Panc1 (cell line): ENCODE data around the gene CASR. TPM values are rescaled to one million over a fixed set of nuclear protein-coding genes. Genes with fewer than 3 reads are reported as not detected.

Source experiments
- ATAC-seq: fragments of 200-7000 bp; cut with Tn5 transposase; 2 replicates; pipeline ENCODE4 v1.9.1; 2020; ENCODE audit warnings: mild to moderate bottlenecking, moderate library complexity
- BruUV-seq: library from RNA; stranded (reverse); fragments of 400-500 nt; replicated peaks from 2 replicates; lab custom pipeline; 2021; lab: Mats Ljungman, UMichigan
- CTCF ChIA-PET: fragments of 300-600 bp; sonication (Branson Sonifier 250); formaldehyde crosslinking; loops from one replicate; lab custom pipeline; 2022; ENCODE audit warnings: antibody characterized with exemption; lab: Charles Lee
- POLR2A ChIA-PET: fragments of 300-600 bp; sonication (Branson Sonifier 250); formaldehyde crosslinking; loops from one replicate; lab custom pipeline; 2022; ENCODE audit warnings: antibody characterized with exemption; lab: Charles Lee
- DNase-seq: peaks from one replicate; pipeline ENCODE4 v3.0.0-alpha.2; 2010; ENCODE audit warnings: low read depth, low spot score
- H3K27ac ChIP-seq: 2 replicates; pipeline ENCODE4 v1.5.1; 2011; ENCODE audit warnings: mild to moderate bottlenecking, low read length, inconsistent platforms
- H3K27me3 ChIP-seq: fragments of 200-500 bp; sonication (Bioruptor generic); 2 replicates; pipeline ENCODE4 v1.6.0; 2014; ENCODE audit warnings: low read length, inconsistent platforms; ENCODE audit not compliant: control insufficient read depth, insufficient read depth
- H3K36me3 ChIP-seq: fragments of 200-500 bp; sonication (Bioruptor generic); 2 replicates; pipeline ENCODE4 v1.5.1; 2014; ENCODE audit warnings: inconsistent platforms, mild to moderate bottlenecking, low read length, moderate library complexity; ENCODE audit not compliant: control insufficient read depth, insufficient read depth
- H3K4me1 ChIP-seq: 2 replicates; pipeline ENCODE4 v1.5.1; 2011; ENCODE audit warnings: inconsistent platforms, mild to moderate bottlenecking, low read length, moderate library complexity; ENCODE audit not compliant: control insufficient read depth, insufficient read depth
- H3K4me3 ChIP-seq, 2 experiments: 2 replicates each; pipeline ENCODE4 v1.5.1; 2011 to 2012; ENCODE audit warnings: low read depth in 2 of 2, low read length in 2 of 2, mild to moderate bottlenecking in 2 of 2, inconsistent platforms in 1 of 2, moderate library complexity in 1 of 2
- H3K9me3 ChIP-seq: fragments of 200-500 bp; sonication (Bioruptor generic); 2 replicates; pipeline ENCODE4 v1.5.1; 2014; ENCODE audit warnings: low read depth, mild to moderate bottlenecking, inconsistent platforms, low read length, moderate library complexity; ENCODE audit not compliant: control insufficient read depth, insufficient read depth
- POLR2AphosphoS5 ChIP-seq: IDR thresholded peaks from 2 replicates; pipeline ENCODE4 v1.6.1; 2012; ENCODE audit warnings: mild to moderate bottlenecking, low read depth, low read length, moderate library complexity
- REST ChIP-seq, 2 experiments: IDR thresholded peaks; 2 replicates each; pipeline ENCODE4 v1.6.1; 2011 to 2012; ENCODE audit warnings: low read depth in 2 of 2, control low read depth in 1 of 2, low read length in 1 of 2, mild to moderate bottlenecking in 1 of 2, moderate library complexity in 1 of 2; ENCODE audit not compliant: insufficient read depth in 1 of 2
- SIN3A ChIP-seq: IDR thresholded peaks from 2 replicates; pipeline ENCODE4 v1.6.1; 2012; ENCODE audit warnings: low read depth, mild to moderate bottlenecking, low read length, moderate library complexity, borderline replicate concordance; ENCODE audit not compliant: insufficient read depth
- TCF7L2 ChIP-seq: IDR thresholded peaks from 2 replicates; pipeline ENCODE4 v1.6.1; 2011; ENCODE audit warnings: mild to moderate bottlenecking, low read depth, low read length, inconsistent platforms
- in situ Hi-C: cut with HindIII; loops from 2 replicates; pipeline ENCODE4 v1.10.0; 2016; ENCODE audit warnings: low sequenced_read_pairs, low pct_unique_long_range_greater_than_20kb
- intact Hi-C: fragments of 100-400 bp; cut with micrococcal nuclease; formaldehyde crosslinking; loops from one replicate; pipeline ENCODE4 v1.10.0; 2022; ENCODE audit not compliant: unreplicated experiment
- total RNA-seq: library from RNA; stranded (reverse); gene quantifications from one replicate; pipeline ENCODE4 v1.2.1, GENCODE V29; 2021; ENCODE audit not compliant: unreplicated experiment
- TF ChIP-seq, protein P1 (sequence below): fragments of 450-650 bp; IDR thresholded peaks from 2 replicates; pipeline ENCODE4 v1.5.1; 2017; ENCODE audit warnings: mild to moderate bottlenecking

The CASR gene
- total RNA-seq, 1 experiment from 2014 or later, result not detected

DNA sequence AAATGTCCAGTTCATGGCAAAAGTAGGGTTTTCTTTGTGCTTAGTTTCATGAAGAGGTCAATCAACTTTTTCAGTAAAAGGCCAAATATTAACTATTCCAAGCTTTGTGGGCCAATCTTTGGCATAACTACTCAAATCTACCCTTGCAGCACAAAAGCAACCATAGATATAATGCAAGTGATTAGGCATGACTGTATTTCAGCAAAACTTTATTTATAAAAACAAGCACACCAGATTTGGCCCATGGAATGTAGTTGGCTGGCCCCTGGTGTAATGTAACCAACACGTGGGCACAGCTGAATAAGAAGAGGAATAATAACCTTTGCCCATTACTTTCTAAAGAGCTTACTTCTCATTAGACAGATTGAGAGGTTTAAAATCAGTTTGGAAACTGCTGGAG, 50.6 kb downstream of the CASR start:
- peaks cover 29% of the 10 kb centered on the region for H3K27me3 ChIP-seq
- ATAC-seq (no peak), DNase-seq (no peak)
- CTCF ChIA-PET, result no interaction called here
- no peaks in the 10 kb centered on the region for H3K4me1 ChIP-seq
- H3K9me3 ChIP-seq, result no peaks in the 10 kb centered on the region
- in situ Hi-C loops (no loop called here), intact Hi-C loops (no loop called here)
- TF ChIP-seq POLR2AphosphoS5 (no peak), TCF7L2 (no peak), SIN3A (no peak), REST (IDR thresholded peaks at IDR 0.05; ENCODE audit: insufficient read depth in 1 of 2, low read depth in 2 of 2, low read length in 1 of 2) (no peak)
- TF ChIP-seq, protein P1, sequence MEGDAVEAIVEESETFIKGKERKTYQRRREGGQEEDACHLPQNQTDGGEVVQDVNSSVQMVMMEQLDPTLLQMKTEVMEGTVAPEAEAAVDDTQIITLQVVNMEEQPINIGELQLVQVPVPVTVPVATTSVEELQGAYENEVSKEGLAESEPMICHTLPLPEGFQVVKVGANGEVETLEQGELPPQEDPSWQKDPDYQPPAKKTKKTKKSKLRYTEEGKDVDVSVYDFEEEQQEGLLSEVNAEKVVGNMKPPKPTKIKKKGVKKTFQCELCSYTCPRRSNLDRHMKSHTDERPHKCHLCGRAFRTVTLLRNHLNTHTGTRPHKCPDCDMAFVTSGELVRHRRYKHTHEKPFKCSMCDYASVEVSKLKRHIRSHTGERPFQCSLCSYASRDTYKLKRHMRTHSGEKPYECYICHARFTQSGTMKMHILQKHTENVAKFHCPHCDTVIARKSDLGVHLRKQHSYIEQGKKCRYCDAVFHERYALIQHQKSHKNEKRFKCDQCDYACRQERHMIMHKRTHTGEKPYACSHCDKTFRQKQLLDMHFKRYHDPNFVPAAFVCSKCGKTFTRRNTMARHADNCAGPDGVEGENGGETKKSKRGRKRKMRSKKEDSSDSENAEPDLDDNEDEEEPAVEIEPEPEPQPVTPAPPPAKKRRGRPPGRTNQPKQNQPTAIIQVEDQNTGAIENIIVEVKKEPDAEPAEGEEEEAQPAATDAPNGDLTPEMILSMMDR, result no peak
- H3K4me3 ChIP-seq, result no peak overlapping the region
- POLR2A ChIA-PET, result no interaction called here
- H3K27ac ChIP-seq, result no peak overlapping the region
- H3K36me3 ChIP-seq, result no peaks in the 10 kb centered on the region
- BruUV-seq, result no TSS peak

- no peak for DNase-seq
- ATAC-seq, result no peak
These were observed 51.7 kb downstream of the CASR start for GRCh38 chr3:122235147-122235546.

GRCh38 chr3:122239112-122239511, 55.6 kb downstream of the CASR start:
- POLR2A ChIA-PET, result no interaction called here
- DNase-seq, result no peak
- Histone ChIP-seq H3K4me1 (no peaks in the 10 kb centered on the region), H3K4me3 (no peak overlapping the region), H3K9me3 (no peaks in the 10 kb centered on the region), H3K27me3 (peaks cover 17% of the 10 kb centered on the region), H3K36me3 (no peaks in the 10 kb centered on the region), H3K27ac (no peak overlapping the region)
- TF ChIP-seq REST (IDR thresholded peaks at IDR 0.05; ENCODE audit: insufficient read depth in 1 of 2, low read depth in 2 of 2, low read length in 1 of 2), result no peak
- TF ChIP-seq SIN3A, result no peak
- in situ Hi-C loops, result no loop called here
- no peak for ATAC-seq
- CTCF ChIA-PET, result no interaction called here
- intact Hi-C loops, result no loop called here
- no TSS peak for BruUV-seq

More at GRCh38 chr3:122235147-122235546, 51.7 kb downstream of the CASR start:
- in situ Hi-C loops, result no loop called here
- Histone ChIP-seq H3K4me3 (no peak overlapping the region), H3K4me1 (no peaks in the 10 kb centered on the region), H3K27ac (no peak overlapping the region), H3K27me3 (peaks cover 29% of the 10 kb centered on the region), H3K9me3 (no peaks in the 10 kb centered on the region), H3K36me3 (no peaks in the 10 kb centered on the region)
- intact Hi-C loops, result no loop called here
- no TSS peak for BruUV-seq
- ChIA-PET POLR2A (no interaction called here), CTCF (no interaction called here)
- no peak for TF ChIP-seq POLR2AphosphoS5
